ENCODE data around the gene RNH1. TPM values are rescaled to one million over a fixed set of nuclear protein-coding genes. Genes with fewer than 3 reads are reported as not detected.

RNH1 gene
- total RNA-seq, 4 donors from 2014 or later = 191 to 259 (median 231) TPM

GRCh38 chr11:455566-456147, 51.4 kb downstream of the RNH1 start:
- Histone ChIP-seq H3K9me3 (no peaks in the 10 kb centered on the region), H3K27me3 (no peaks in the 10 kb centered on the region), H3K36me3 (no peaks in the 10 kb centered on the region), H3K4me3 (replicated peaks in 1 of 3) (no peak overlapping the region), H3K27ac (no peak overlapping the region), H3K4me1 (peaks cover 8 to 10% of the 10 kb centered on the region in 2 donors)
- 83 to 89% methylated on average over 23 of the region's 23 CpGs for WGBS, 2 donors
- TF ChIP-seq POLR2A (IDR thresholded peaks at IDR 0.05) (no peak), CTCF (IDR thresholded peaks at IDR 0.05) (no peak)
- intact Hi-C loops (cut with DNase I) = loop anchor here (10.0 kb wide), 1 partner anchor 251 kb away; the partner anchor contains the start of genes BET1L and RIC8A
- no peak for DNase-seq

GRCh38 chr11:454801-455565, 52.1 kb downstream of the RNH1 start:
- no peak for DNase-seq
- Histone ChIP-seq H3K4me3 (replicated peaks in 1 of 3) (no peak overlapping the region), H3K27ac (no peak overlapping the region), H3K4me1 (peaks cover 8 to 10% of the 10 kb centered on the region in 2 donors), H3K9me3 (no peaks in the 10 kb centered on the region), H3K36me3 (no peaks in the 10 kb centered on the region), H3K27me3 (no peaks in the 10 kb centered on the region)
- WGBS, 2 donors = 81 to 93% methylated on average over 4 to 10 of the region's 14 CpGs
- no peak for TF ChIP-seq CTCF (IDR thresholded peaks at IDR 0.05)
- no peak for TF ChIP-seq POLR2A (IDR thresholded peaks at IDR 0.05)
- intact Hi-C loops (cut with DNase I) = loop anchor here (5.0 to 10.0 kb wide), 2 partner anchors 47 to 250 kb away; partner anchors contain the start of genes BET1L and RIC8A

- Histone ChIP-seq H3K27me3 (no peaks in the 10 kb centered on the region), H3K4me1 (peaks cover 15 to 16% of the 10 kb centered on the region in 2 donors), H3K36me3 (no peaks in the 10 kb centered on the region), H3K4me3 (replicated peaks in 1 of 3) (no peak overlapping the region), H3K27ac (no peak overlapping the region), H3K9me3 (no peaks in the 10 kb centered on the region)
- no peak for DNase-seq
- intact Hi-C loops (cut with DNase I) = loop anchor here (5.0 to 10.0 kb wide), 2 partner anchors 48 to 249 kb away; partner anchors contain the start of genes BET1L and RIC8A
- no peak for TF ChIP-seq POLR2A (IDR thresholded peaks at IDR 0.05)
- 89 to 96% methylated on average over 9 of the region's 9 CpGs for WGBS, 2 donors
Measured at GRCh38 chr11:454043-454442, 53.0 kb downstream of the RNH1 start.

- Histone ChIP-seq H3K27me3 (no peaks in the 10 kb centered on the region), H3K36me3 (no peaks in the 10 kb centered on the region), H3K27ac (no peak overlapping the region), H3K4me3 (replicated peaks in 1 of 3) (no peak overlapping the region), H3K9me3 (no peaks in the 10 kb centered on the region), H3K4me1 (peaks cover 19 to 20% of the 10 kb centered on the region in 2 donors)
- intact Hi-C loops (cut with DNase I) = loop anchor here (5.0 to 10.0 kb wide), 2 partner anchors 49 to 249 kb away; partner anchors contain the start of genes BET1L and RIC8A
- no peak for TF ChIP-seq POLR2A (IDR thresholded peaks at IDR 0.05)
- TF ChIP-seq CTCF (IDR thresholded peaks at IDR 0.05) = no peak
- WGBS, 2 donors = 90 to 95% methylated on average over 2 to 10 of the region's 13 CpGs
- no peak for DNase-seq
Measured at GRCh38 chr11:453564-453963, 53.5 kb downstream of the RNH1 start.

GRCh38 chr11:452916-453527, 54.0 kb downstream of the RNH1 start:
- no peaks in the 10 kb centered on the region for H3K27me3 ChIP-seq
- H3K4me1 ChIP-seq = peaks cover 21 to 22% of the 10 kb centered on the region in 2 donors
- H3K27ac ChIP-seq = no peak overlapping the region
- no peak for TF ChIP-seq POLR2A (IDR thresholded peaks at IDR 0.05)
- no peak for TF ChIP-seq CTCF (IDR thresholded peaks at IDR 0.05)
- H3K36me3 ChIP-seq = no peaks in the 10 kb centered on the region
- no peak for DNase-seq
- no peaks in the 10 kb centered on the region for H3K9me3 ChIP-seq
- intact Hi-C loops (cut with DNase I) = loop anchor here (5.0 to 10.0 kb wide), 2 partner anchors 49 to 248 kb away; partner anchors contain the start of genes BET1L and RIC8A
- WGBS, 2 donors = 91 to 93% methylated on average over 16 to 19 of the region's 19 CpGs
- H3K4me3 ChIP-seq (replicated peaks in 1 of 3) = no peak overlapping the region

Measured in thyroid gland (tissue), 4 donors.